Mesendoderm (in vitro differentiated cells): ENCODE data around the gene FASN.

Experiments used
- DNase-seq: peaks from one replicate; pipeline ENCODE4 v3.0.0; 2013
- H2AK5ac ChIP-seq: 2 replicates; pipeline ENCODE4 v1.6.1; 2013; ENCODE audit warnings: low read length, inconsistent platforms
- H2BK120ac ChIP-seq: 2 replicates; pipeline ENCODE4 v1.6.1; 2013; ENCODE audit warnings: low read depth, mild to moderate bottlenecking, low read length, moderate library complexity, mixed read lengths
- H2BK15ac ChIP-seq: replicated peaks from 2 replicates; pipeline ENCODE4 v1.6.1; 2013; ENCODE audit warnings: low read depth, mild to moderate bottlenecking, moderate library complexity
- H2BK5ac ChIP-seq: 2 replicates; pipeline ENCODE4 v1.6.1; 2013; ENCODE audit warnings: low read length, inconsistent platforms
- H3K18ac ChIP-seq: 2 replicates; pipeline ENCODE4 v1.6.1; 2013; ENCODE audit warnings: mild to moderate bottlenecking, low read length, mixed read lengths
- H3K23ac ChIP-seq: one replicate; pipeline ENCODE4 v1.6.1; 2013; ENCODE audit warnings: low read length
- H3K27ac ChIP-seq: 2 replicates; pipeline ENCODE4 v1.5.1; 2013; ENCODE audit warnings: low read depth, mild to moderate bottlenecking, inconsistent platforms, low read length, moderate library complexity
- H3K27me3 ChIP-seq: 2 replicates; pipeline ENCODE4 v1.6.1; 2013; ENCODE audit warnings: low read length, control low read depth, mild to moderate bottlenecking, inconsistent platforms; ENCODE audit not compliant: insufficient read depth, poor library complexity
- H3K36me3 ChIP-seq: 2 replicates; pipeline ENCODE4 v1.6.1; 2013; ENCODE audit warnings: low read length, inconsistent platforms; ENCODE audit not compliant: control insufficient read depth, insufficient read depth
- H3K4ac ChIP-seq: one replicate; pipeline ENCODE4 v1.6.1; 2013; ENCODE audit warnings: low read depth, mild to moderate bottlenecking, low read length, moderate library complexity
- H3K4me1 ChIP-seq: 2 replicates; pipeline ENCODE4 v1.6.1; 2013; ENCODE audit warnings: low read depth, low read length, inconsistent platforms; ENCODE audit not compliant: control insufficient read depth
- H3K4me2 ChIP-seq: 2 replicates; pipeline ENCODE4 v1.6.1; 2013; ENCODE audit warnings: low read length
- H3K4me3 ChIP-seq: 2 replicates; pipeline ENCODE4 v1.5.1; 2013; ENCODE audit warnings: mild to moderate bottlenecking, low read length
- H3K56ac ChIP-seq: one replicate; pipeline ENCODE4 v1.6.1; 2013; ENCODE audit warnings: low read length
- H3K79me1 ChIP-seq: 2 replicates; pipeline ENCODE4 v1.6.1; 2013; ENCODE audit warnings: low read length, inconsistent platforms
- H3K79me2 ChIP-seq: 2 replicates; pipeline ENCODE4 v1.6.1; 2013; ENCODE audit warnings: mild to moderate bottlenecking, low read length; ENCODE audit not compliant: control insufficient read depth, insufficient read depth
- H3K9ac ChIP-seq: 2 replicates; pipeline ENCODE4 v1.6.1; 2013; ENCODE audit warnings: low read length, inconsistent platforms
- H4K5ac ChIP-seq: one replicate; pipeline ENCODE4 v1.6.1; 2013; ENCODE audit warnings: low read length
- H4K8ac ChIP-seq: one replicate; pipeline ENCODE4 v1.6.1; 2013; ENCODE audit warnings: low read depth, mild to moderate bottlenecking, control low read depth, low read length, moderate library complexity
- WGBS: extraction: QIAGEN DNeasy Blood & Tissue Kit; methylation state at CpG from one replicate; pipeline ENCODE4 v1.1.7; 2013; ENCODE audit warnings: low lambda C conversion rate, missing lambda C conversion rate; ENCODE audit not compliant: insufficient coverage; ENCODE audit errors: extremely low coverage; 5-methylcytosine and 5-hydroxymethylcytosine counted together

Gene FASN

DNA sequence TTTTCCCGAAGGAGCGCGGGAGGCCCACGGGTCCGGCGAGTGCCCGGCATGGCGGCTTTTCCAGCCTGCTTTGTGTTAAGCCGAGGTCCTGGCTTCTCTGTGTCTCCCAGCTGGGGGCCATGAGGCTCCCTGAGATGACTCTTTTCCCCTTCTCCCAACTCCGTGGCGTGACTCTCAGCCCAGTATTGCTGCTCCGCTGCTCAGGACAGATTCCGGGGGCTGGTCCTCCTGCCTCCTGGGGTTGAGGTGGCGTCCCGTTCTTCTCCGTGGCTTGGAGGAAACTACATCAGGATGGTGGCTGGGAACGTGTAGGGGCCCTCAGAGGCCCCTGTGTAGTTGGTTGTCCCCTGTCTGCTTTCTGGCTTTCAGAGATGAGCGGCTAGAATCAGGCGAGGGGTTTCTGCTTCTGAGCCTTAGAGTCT is 45.4 kb downstream of the FASN start:
- H3K4me1 ChIP-seq: no peaks in the 10 kb centered on the region
- peak overlapping the region; percentile 91 for H3K56ac ChIP-seq
- H2BK120ac ChIP-seq: no peak overlapping the region
- H3K4me3 ChIP-seq: peak overlapping the region; percentile 87
- H3K36me3 ChIP-seq: peaks cover 6% of the 10 kb centered on the region
- H3K18ac ChIP-seq: no peak overlapping the region
- no peak overlapping the region for H4K5ac ChIP-seq
- no peak overlapping the region for H3K27ac ChIP-seq
- no CpG with 5 or more reads among the region's 19 CpGs for WGBS
- no peaks in the 10 kb centered on the region for H3K27me3 ChIP-seq
- peaks cover 7% of the 10 kb centered on the region for H3K79me2 ChIP-seq
- peak overlapping the region; percentile 67 for H3K4me2 ChIP-seq
- no peak overlapping the region for H3K23ac ChIP-seq
- no peak overlapping the region for H4K8ac ChIP-seq
- H3K4ac ChIP-seq: no peak overlapping the region
- no peak overlapping the region for H2AK5ac ChIP-seq
- peaks cover 3% of the 10 kb centered on the region for H3K79me1 ChIP-seq
- H2BK5ac ChIP-seq: no peak overlapping the region
- H2BK15ac ChIP-seq: no peak overlapping the region
- no peak for DNase-seq
- H3K9ac ChIP-seq: peak overlapping the region; percentile 84

GRCh38 chr17:82051776-82052637 is 46.0 kb downstream of the FASN start, which contains the start of the genes GPS1 and RFNG:
GPS1 (plus strand) TSS chr17:82051898; CDS start chr17:82051932, 34 bp downstream.
RFNG (minus strand) TSS chr17:82051811; CDS start chr17:82051766, 45 bp downstream.
- Histone ChIP-seq H3K4me3 (peak within 1 kb of the TSS; percentile 87), H2BK120ac (no peak within 1 kb of the TSS), H2AK5ac (peak within 1 kb of the TSS; percentile 82), H2BK5ac (no peak within 1 kb of the TSS), H3K79me1 (peaks cover 3% of the 10 kb centered on the region), H3K36me3 (peaks cover 7% of the 10 kb centered on the region), H3K79me2 (peaks cover 7% of the 10 kb centered on the region), H2BK15ac (no peak within 1 kb of the TSS), H3K27me3 (no peaks in the 10 kb centered on the region), H3K4me2 (peak within 1 kb of the TSS; percentile 67), H3K18ac (no peak within 1 kb of the TSS), H3K9ac (peak within 1 kb of the TSS; percentile 84), H3K56ac (peak within 1 kb of the TSS; percentile 91), H3K4me1 (no peaks in the 10 kb centered on the region), H3K4ac (no peak within 1 kb of the TSS), H3K23ac (peak within 1 kb of the TSS; percentile 89), H3K27ac (no peak within 1 kb of the TSS), H4K8ac (no peak within 1 kb of the TSS), H4K5ac (no peak within 1 kb of the TSS)
- peak; percentile 53 for DNase-seq
- no CpG with 5 or more reads among the region's 94 CpGs for WGBS

DNA sequence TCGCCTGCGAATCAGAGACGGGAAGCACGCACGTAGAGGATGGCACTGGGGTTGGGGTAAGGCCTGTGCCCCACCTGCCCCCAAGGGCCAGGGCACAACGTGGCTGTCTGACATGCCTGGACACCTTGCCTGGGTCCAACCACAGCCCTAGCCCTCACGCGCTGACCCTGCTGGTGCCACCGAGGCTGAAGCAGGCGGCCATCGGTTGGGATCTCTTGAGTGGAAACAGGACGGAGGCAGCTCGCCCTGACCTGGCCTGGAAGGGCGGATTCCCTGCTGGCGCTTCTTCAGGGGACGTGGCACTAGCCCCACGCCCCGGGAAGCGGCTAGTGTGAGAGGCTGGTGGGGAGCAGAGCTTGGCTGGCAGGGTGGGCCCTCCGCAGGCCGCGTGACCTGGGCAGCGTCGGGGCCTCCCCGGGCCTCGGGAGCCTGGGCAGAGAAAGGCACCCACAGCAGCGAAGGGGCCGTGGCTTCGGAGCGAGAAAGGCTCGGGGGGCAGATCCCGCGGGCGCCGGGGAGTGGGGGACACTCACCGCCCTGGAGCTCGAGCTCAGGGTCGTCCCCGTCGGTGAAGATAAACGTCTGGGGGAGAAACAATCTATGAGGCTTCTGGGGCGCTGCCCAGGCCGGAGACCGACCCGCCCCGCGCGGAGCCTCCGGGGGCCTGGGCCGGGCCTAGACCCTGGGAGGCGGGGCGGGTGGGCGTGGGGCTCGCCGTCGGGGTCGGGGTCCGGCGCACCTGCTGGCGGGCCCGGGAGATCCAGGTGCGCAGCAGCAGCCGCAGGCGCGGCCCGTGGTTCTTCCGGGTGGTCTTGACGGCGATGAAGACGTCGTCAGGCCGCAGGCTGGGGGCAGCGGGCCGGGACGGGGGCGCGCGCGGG is 47.0 kb downstream of the FASN start:
- Histone ChIP-seq H3K4ac (no peak overlapping the region), H2AK5ac (peak overlapping the region; percentile 82), H4K8ac (no peak overlapping the region), H3K79me1 (peaks cover 3% of the 10 kb centered on the region), H3K56ac (peak overlapping the region; percentile 86), H2BK15ac (no peak overlapping the region), H3K4me2 (peak overlapping the region; percentile 46), H3K23ac (peak overlapping the region; percentile 89), H2BK5ac (no peak overlapping the region), H3K18ac (no peak overlapping the region), H3K27me3 (no peaks in the 10 kb centered on the region), H4K5ac (no peak overlapping the region), H3K79me2 (peaks cover 7% of the 10 kb centered on the region), H3K4me3 (peak overlapping the region; percentile 28), H3K4me1 (no peaks in the 10 kb centered on the region), H3K27ac (no peak overlapping the region), H2BK120ac (no peak overlapping the region), H3K36me3 (peaks cover 6% of the 10 kb centered on the region), H3K9ac (peak overlapping the region; percentile 73)
- WGBS: no CpG with 5 or more reads among the region's 79 CpGs
- DNase-seq: no peak

- peaks cover 5% of the 10 kb centered on the region for H3K36me3 ChIP-seq
- H3K9ac ChIP-seq: peak overlapping the region; percentile 73
- no peak overlapping the region for H2BK15ac ChIP-seq
- no peak overlapping the region for H3K4ac ChIP-seq
- no peak overlapping the region for H2BK120ac ChIP-seq
- H3K4me2 ChIP-seq: no peak overlapping the region
- no peak overlapping the region for H4K5ac ChIP-seq
- no peak overlapping the region for H3K23ac ChIP-seq
- peaks cover 3% of the 10 kb centered on the region for H3K79me1 ChIP-seq
- H2AK5ac ChIP-seq: no peak overlapping the region
- H3K56ac ChIP-seq: peak overlapping the region; percentile 86
- no CpG with 5 or more reads among the region's 28 CpGs for WGBS
- H2BK5ac ChIP-seq: no peak overlapping the region
- no peaks in the 10 kb centered on the region for H3K4me1 ChIP-seq
- no peak overlapping the region for H3K27ac ChIP-seq
- H3K4me3 ChIP-seq: no peak overlapping the region
- H4K8ac ChIP-seq: no peak overlapping the region
- H3K18ac ChIP-seq: no peak overlapping the region
- no peaks in the 10 kb centered on the region for H3K27me3 ChIP-seq
- peaks cover 7% of the 10 kb centered on the region for H3K79me2 ChIP-seq
- no peak for DNase-seq
Observed at GRCh38 chr17:82050152-82050760, 47.8 kb downstream of the FASN start.

DNA sequence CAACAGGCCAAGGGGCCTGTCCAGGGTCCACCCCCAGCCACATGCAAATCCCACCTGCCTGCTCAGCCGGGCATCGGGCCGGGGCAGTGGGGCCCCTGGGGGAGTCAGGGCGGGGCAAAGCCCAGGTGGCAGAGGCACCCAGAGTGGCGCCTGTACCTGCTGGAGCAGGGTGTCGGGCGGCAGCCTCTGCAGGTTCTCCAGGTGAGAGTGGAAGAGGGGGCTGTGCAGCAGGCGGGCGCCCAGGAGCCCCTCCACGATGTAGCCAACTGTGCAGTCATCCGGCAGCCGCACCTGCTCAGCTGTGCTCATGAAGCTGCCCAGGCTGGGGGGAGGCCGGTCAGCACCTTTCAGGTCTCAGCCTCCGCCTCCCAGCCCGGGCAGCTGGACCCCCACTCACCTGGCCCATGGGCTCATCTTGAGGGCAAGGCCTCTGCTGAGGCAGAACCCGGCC is 48.5 kb downstream of the FASN start:
- Histone ChIP-seq H3K4me3 (no peak overlapping the region), H2BK120ac (no peak overlapping the region), H3K23ac (no peak overlapping the region), H2BK5ac (no peak overlapping the region), H3K79me1 (peaks cover 3% of the 10 kb centered on the region), H3K27ac (no peak overlapping the region), H3K4me1 (no peaks in the 10 kb centered on the region), H3K18ac (no peak overlapping the region), H3K27me3 (no peaks in the 10 kb centered on the region), H4K8ac (no peak overlapping the region), H3K36me3 (peaks cover 2% of the 10 kb centered on the region), H2BK15ac (no peak overlapping the region), H4K5ac (no peak overlapping the region), H3K4me2 (no peak overlapping the region), H3K56ac (no peak overlapping the region), H3K9ac (no peak overlapping the region), H3K4ac (no peak overlapping the region), H2AK5ac (no peak overlapping the region), H3K79me2 (peaks cover 7% of the 10 kb centered on the region)
- WGBS: no CpG with 5 or more reads among the region's 16 CpGs
- no peak for DNase-seq
